Activated T-helper 2 cell treated with anti-CD3 and anti-CD28 coated beads, Interferon-gamma antibody, Interleukin-2, Interleukin-4, amounts not matched to agents 10 μg/mL and 5 μg/mL and 100 μg/mL, durations not matched to agents 14 hours and 24 hours and 36 hours (primary cell): ENCODE results near the gene CHMP4A. TPM values are rescaled to one million over a fixed set of nuclear protein-coding genes. Genes with fewer than 3 reads are reported as not detected.

Experiments
- DNase-seq: peaks from one replicate; pipeline ENCODE4 v3.0.0; 2021; ENCODE audit warnings: low spot score
- H3K27ac Mint-ChIP-seq: one replicate; pipeline ENCODE4 v1.8.0; 2021; ENCODE audit warnings: mixed read lengths
- H3K27me3 Mint-ChIP-seq: one replicate; pipeline ENCODE4 v1.8.0; 2021; ENCODE audit warnings: low read depth, mixed read lengths
- H3K36me3 Mint-ChIP-seq: one replicate; pipeline ENCODE4 v1.8.0; 2021; ENCODE audit warnings: low read depth, mixed read lengths
- H3K4me1 Mint-ChIP-seq: one replicate; pipeline ENCODE4 v1.8.0; 2021; ENCODE audit warnings: low read depth, mixed read lengths
- H3K4me3 Mint-ChIP-seq: one replicate; pipeline ENCODE4 v1.8.0; 2021; ENCODE audit warnings: low read depth, mild to moderate bottlenecking, moderate library complexity, mixed read lengths
- H3K9me3 Mint-ChIP-seq: one replicate; pipeline ENCODE4 v1.8.0; 2021; ENCODE audit warnings: mixed read lengths
- intact Hi-C: fragments of 100-400 bp; cut with micrococcal nuclease; formaldehyde crosslinking; loops from one replicate; pipeline ENCODE4 v1.15.1; 2023
- total RNA-seq: library from RNA; stranded (reverse); gene quantifications from 2 replicates; pipeline ENCODE4 v1.2.3, GENCODE V29; 2022

CHMP4A gene
- total RNA-seq, 1 donor from 2014 or later = 80.0 TPM

DNA sequence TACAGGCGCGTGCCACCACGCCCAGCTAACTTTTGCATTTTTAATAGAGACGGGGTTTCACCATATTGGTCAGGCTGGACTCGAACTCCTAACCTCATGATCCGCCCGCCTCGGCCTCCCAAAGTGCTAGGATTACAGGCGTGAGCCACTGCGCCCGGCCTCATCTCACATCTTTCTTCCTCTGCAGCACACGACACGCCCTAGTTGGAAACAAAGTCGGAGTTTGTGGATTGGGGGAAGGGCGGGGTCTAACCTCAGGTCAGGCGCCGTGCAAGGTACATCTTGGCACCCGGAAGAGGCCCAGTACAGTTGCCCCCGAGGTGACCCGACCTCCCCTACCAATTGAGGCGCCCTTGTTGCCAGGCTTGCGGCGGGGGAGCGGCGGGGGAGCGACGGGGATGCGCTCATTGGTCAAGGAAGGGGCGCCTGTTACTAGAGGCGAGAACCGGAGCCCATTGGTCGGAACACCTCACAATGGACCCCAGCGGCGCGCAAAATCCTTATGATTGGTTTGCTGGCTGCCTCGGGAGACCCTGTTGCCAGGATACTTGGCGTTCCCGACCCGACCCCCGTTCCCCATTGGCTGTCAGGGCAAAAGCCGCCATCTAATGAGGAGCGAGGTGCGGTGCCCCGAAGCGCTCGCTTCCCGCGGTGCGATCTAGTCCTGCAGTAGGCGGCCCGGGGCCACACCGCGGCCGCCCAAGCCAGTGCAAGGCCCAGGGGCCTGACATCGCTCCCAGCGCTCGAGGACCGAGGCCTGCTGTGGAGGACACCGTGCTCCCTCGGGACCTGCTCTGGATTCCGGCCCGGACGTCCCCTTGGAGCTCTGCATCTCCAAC is 41.6 kb downstream of the CHMP4A start, which contains the start of gene REC8:
Gene REC8 (plus strand): TSS at position 659 of the 839 bp plus-strand sequence. CDS start 473 bp downstream, outside the sequence.
- H3K4me1 Mint-ChIP-seq = peaks cover 27% of the 10 kb centered on the region
- H3K27me3 Mint-ChIP-seq = no peaks in the 10 kb centered on the region
- H3K4me3 Mint-ChIP-seq = peak within 1 kb of the TSS; percentile 69
- peaks cover 70% of the 10 kb centered on the region for H3K36me3 Mint-ChIP-seq
- peak within 1 kb of the TSS; percentile 58 for H3K27ac Mint-ChIP-seq
- no peaks in the 10 kb centered on the region for H3K9me3 Mint-ChIP-seq
- intact Hi-C loops = no loop called here
- peak; percentile 41 for DNase-seq

- peak overlapping the region; percentile 74 for H3K27ac Mint-ChIP-seq
- intact Hi-C loops = no loop called here
- H3K9me3 Mint-ChIP-seq = no peaks in the 10 kb centered on the region
- peaks cover 86% of the 10 kb centered on the region for H3K36me3 Mint-ChIP-seq
- no peak overlapping the region for H3K4me3 Mint-ChIP-seq
- DNase-seq = no peak
- peaks cover 40% of the 10 kb centered on the region for H3K4me1 Mint-ChIP-seq
- no peaks in the 10 kb centered on the region for H3K27me3 Mint-ChIP-seq
Observed at GRCh38 chr14:24167469-24168114, 45.7 kb downstream of the CHMP4A start.

DNA sequence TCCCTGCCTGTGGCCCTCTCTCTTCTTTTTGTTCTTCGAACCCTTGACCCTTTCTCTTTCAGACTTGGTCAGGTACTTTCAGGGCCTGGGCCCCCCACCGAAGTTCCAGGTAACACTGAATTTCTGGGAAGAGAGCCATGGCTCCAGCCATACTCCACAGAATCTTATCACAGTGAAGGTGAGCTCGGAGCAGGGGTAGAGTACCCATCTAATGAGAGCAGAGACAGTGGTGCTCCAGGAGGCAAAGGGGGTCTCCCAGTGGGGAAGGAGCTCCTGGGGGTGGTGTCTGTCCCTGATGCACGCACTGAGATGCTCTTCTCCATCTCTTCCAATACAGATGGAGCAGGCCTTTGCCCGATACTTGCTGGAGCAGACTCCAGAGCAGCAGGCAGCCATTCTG is 47.5 kb downstream of the CHMP4A start:
- Mint-ChIP-seq H3K9me3 (no peaks in the 10 kb centered on the region), H3K4me3 (no peak overlapping the region), H3K36me3 (peaks cover 89% of the 10 kb centered on the region), H3K4me1 (peaks cover 42% of the 10 kb centered on the region), H3K27ac (no peak overlapping the region), H3K27me3 (no peaks in the 10 kb centered on the region)
- intact Hi-C loops = no loop called here
- no peak for DNase-seq

DNA sequence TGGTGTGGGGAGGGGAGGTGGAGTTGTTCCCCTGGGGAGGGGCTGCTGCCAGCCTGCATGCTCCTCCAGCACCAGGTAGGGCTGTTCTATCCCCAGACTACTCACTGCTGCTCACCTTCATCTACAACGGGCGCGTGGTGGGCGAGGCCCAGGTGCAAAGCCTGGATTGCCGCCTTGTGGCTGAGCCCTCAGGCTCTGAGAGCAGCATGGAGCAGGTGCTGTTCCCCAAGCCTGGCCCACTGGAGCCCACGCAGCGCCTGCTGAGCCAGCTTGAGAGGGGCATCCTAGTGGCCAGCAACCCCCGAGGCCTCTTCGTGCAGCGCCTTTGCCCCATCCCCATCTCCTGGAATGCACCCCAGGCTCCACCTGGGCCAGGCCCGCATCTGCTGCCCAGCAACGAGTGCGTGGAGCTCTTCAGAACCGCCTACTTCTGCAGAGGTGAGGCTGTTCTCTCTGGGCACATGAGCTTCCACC is 48.7 kb downstream of the CHMP4A start:
- intact Hi-C loops = loop anchor here (5.0 kb wide), 1 partner anchor 107 kb away; no protein-coding TSS in a partner anchor
- H3K4me3 Mint-ChIP-seq = no peak overlapping the region
- H3K27me3 Mint-ChIP-seq = no peaks in the 10 kb centered on the region
- no peak for DNase-seq
- peaks cover 92% of the 10 kb centered on the region for H3K36me3 Mint-ChIP-seq
- H3K27ac Mint-ChIP-seq = peak overlapping the region; percentile 59
- no peaks in the 10 kb centered on the region for H3K9me3 Mint-ChIP-seq
- peaks cover 50% of the 10 kb centered on the region for H3K4me1 Mint-ChIP-seq

DNA sequence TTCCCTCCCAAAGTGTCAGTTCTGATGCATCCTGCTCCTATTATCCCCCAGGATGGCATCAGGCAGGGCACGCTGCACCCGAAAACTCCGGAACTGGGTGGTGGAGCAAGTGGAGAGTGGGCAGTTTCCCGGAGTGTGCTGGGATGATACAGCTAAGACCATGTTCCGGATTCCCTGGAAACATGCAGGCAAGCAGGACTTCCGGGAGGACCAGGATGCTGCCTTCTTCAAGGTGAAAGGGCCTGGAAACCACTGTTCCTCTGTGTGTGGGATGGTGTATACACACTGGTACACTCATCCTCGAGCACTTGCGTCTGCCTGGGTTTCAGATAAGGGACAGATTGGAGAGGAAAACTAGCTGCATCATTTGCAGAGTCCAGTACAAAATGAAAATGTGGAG is 51.2 kb downstream of the CHMP4A start:
- H3K27ac Mint-ChIP-seq = peak overlapping the region; percentile 97
- no peaks in the 10 kb centered on the region for H3K27me3 Mint-ChIP-seq
- no peak for DNase-seq
- H3K4me1 Mint-ChIP-seq = peaks cover 42% of the 10 kb centered on the region
- peak overlapping the region; percentile 95 for H3K4me3 Mint-ChIP-seq
- H3K9me3 Mint-ChIP-seq = no peaks in the 10 kb centered on the region
- intact Hi-C loops = loop anchor here (5.0 kb wide), 1 partner anchor 105 kb away; no protein-coding TSS in a partner anchor
- H3K36me3 Mint-ChIP-seq = peaks cover 91% of the 10 kb centered on the region

DNA sequence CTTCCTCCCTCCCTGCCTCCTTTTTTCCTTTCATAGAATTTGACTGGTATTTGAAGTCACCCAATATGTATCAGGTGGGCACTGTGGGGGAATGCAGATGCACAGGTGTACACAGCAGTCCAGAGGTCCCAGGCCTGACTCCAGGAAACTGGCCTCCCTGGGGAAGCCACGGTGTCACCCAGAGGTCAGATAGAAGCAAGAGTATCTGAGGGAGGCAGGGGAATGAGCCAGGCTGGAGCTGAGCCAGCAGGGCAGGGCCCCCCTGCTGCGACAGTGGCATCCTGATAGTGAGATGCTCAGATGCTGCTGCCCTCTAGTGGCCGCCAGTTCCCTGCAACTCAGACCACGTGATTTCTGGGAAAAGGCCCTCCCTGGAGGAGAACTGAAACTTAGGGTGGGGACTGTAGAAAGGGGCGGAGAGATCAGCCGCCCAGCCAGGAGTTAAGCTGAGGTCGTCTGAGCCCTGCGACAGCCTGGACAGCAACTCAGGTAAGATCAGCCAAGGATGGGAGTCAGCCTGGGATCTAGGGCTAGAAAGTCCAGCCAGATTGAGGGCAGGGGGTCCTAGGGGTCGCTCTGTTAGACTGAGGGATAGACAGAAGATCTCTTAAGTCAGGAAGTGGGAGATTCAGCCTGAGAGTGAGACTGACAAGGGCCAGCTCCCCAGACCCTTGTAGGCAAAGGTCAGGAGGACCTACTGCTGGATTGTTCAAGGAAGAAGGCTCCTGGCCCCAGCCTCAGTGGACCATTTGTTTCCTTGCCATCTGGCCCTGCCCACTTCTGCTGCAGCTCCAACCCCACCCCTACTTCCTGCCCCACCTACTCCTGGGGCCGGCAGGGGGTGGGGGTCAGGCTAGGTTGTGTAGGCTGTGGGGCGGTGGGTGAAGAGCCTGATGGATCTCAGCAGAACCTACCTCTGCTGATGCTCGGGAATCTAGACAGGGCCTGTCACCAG is 52.2 kb downstream of the CHMP4A start, which contains the start of gene IRF9:
Gene IRF9 (plus strand): TSS at position 416 of the 955 bp plus-strand sequence. CDS start 880 bp downstream, outside the sequence.
- peaks cover 38% of the 10 kb centered on the region for H3K4me1 Mint-ChIP-seq
- peak; percentile 97 for DNase-seq
- no peaks in the 10 kb centered on the region for H3K9me3 Mint-ChIP-seq
- intact Hi-C loops = loop anchor here (1.0 to 5.0 kb wide), 7 partner anchors 14 to 146 kb away; partner anchors contain the start of genes DCAF11, EMC9, IPO4 and NRL
- peak within 1 kb of the TSS; percentile 97 for H3K27ac Mint-ChIP-seq
- no peaks in the 10 kb centered on the region for H3K27me3 Mint-ChIP-seq
- H3K4me3 Mint-ChIP-seq = peak within 1 kb of the TSS; percentile 95
- peaks cover 87% of the 10 kb centered on the region for H3K36me3 Mint-ChIP-seq

GRCh38 chr14:24160499-24160849 is 52.8 kb downstream of the CHMP4A start:
- Mint-ChIP-seq H3K4me3 (peak overlapping the region; percentile 95), H3K27ac (peak overlapping the region; percentile 97), H3K36me3 (peaks cover 86% of the 10 kb centered on the region), H3K4me1 (peaks cover 38% of the 10 kb centered on the region), H3K9me3 (no peaks in the 10 kb centered on the region), H3K27me3 (no peaks in the 10 kb centered on the region)
- intact Hi-C loops = loop anchor here (2.0 to 5.0 kb wide), 2 partner anchors 103 to 146 kb away; no protein-coding TSS in a partner anchor
- DNase-seq = no peak

GRCh38 chr14:24159777-24160498 is 53.4 kb downstream of the CHMP4A start:
- Mint-ChIP-seq H3K36me3 (peaks cover 86% of the 10 kb centered on the region), H3K27me3 (no peaks in the 10 kb centered on the region), H3K4me1 (peaks cover 35% of the 10 kb centered on the region), H3K4me3 (no peak overlapping the region), H3K27ac (peak overlapping the region; percentile 97), H3K9me3 (no peaks in the 10 kb centered on the region)
- intact Hi-C loops = loop anchor here (2.0 to 5.0 kb wide), 2 partner anchors 103 to 145 kb away; no protein-coding TSS in a partner anchor
- DNase-seq = no peak

Other genes starting within 250 kb of the CHMP4A start
- 23.9 and 24.9 TPM in 2 replicates for gene DHRS4L2, start 224.6 kb downstream of the CHMP4A start, total RNA-seq
- gene CARMIL3, start 161.5 kb downstream of the CHMP4A start, total RNA-seq = 1.3 and 1.7 TPM in 2 replicates
- not detected in 2 replicates for gene CPNE6, start 141.9 kb downstream of the CHMP4A start, total RNA-seq
- gene PCK2, start 119.2 kb downstream of the CHMP4A start, total RNA-seq = 62.7 and 62.8 TPM in 2 replicates
- gene DCAF11, start 98.7 kb downstream of the CHMP4A start, total RNA-seq = 67.2 and 77.3 TPM in 2 replicates
- gene NRL, start 98.5 kb downstream of the CHMP4A start, total RNA-seq = 1.6 and 1.8 TPM in 2 replicates
- gene FITM1, start 82.8 kb downstream of the CHMP4A start, total RNA-seq = 1.0 and 1.2 TPM in 2 replicates
- 340 and 342 TPM in 2 replicates for gene PSME1, start 77.3 kb downstream of the CHMP4A start, total RNA-seq
- 26.4 and 30.4 TPM in 2 replicates for gene EMC9, start 71.9 kb downstream of the CHMP4A start, total RNA-seq
- gene PSME2, start 66.9 kb downstream of the CHMP4A start, total RNA-seq = 567 TPM in 2 replicates
- 80.4 and 92.0 TPM in 2 replicates for gene RNF31, start 66.0 kb downstream of the CHMP4A start, total RNA-seq
- gene IRF9, start 52.2 kb downstream of the CHMP4A start, total RNA-seq = 124 and 129 TPM in 2 replicates
- 20.0 and 28.2 TPM in 2 replicates for gene REC8, start 41.4 kb downstream of the CHMP4A start, total RNA-seq
- gene IPO4, start 24.7 kb downstream of the CHMP4A start, total RNA-seq = 77.0 and 80.4 TPM in 2 replicates
- gene TM9SF1, start 18.0 kb downstream of the CHMP4A start, total RNA-seq = 27.8 and 30.8 TPM in 2 replicates
- 0.21 TPM in 1 of 2 replicates, not detected in the other for gene TSSK4, start 7.8 kb downstream of the CHMP4A start, total RNA-seq
- gene MDP1, start 2.6 kb upstream of the CHMP4A start, total RNA-seq = 13.2 and 13.5 TPM in 2 replicates
- 194 and 202 TPM in 2 replicates for gene NEDD8, start 18.9 kb upstream of the CHMP4A start, total RNA-seq
- 36.3 and 43.8 TPM in 2 replicates for gene GMPR2, start 19.4 kb upstream of the CHMP4A start, total RNA-seq
- 81.1 and 87.3 TPM in 2 replicates for gene TINF2, start 29.1 kb upstream of the CHMP4A start, total RNA-seq
- gene TGM1, start 49.7 kb upstream of the CHMP4A start, total RNA-seq = 3.4 and 4.4 TPM in 2 replicates
- gene RABGGTA, start 58.1 kb upstream of the CHMP4A start, total RNA-seq = 33.9 and 38.4 TPM in 2 replicates
- gene DHRS1, start 86.3 kb upstream of the CHMP4A start, total RNA-seq = 9.7 and 10.4 TPM in 2 replicates
- 39.7 and 42.0 TPM in 2 replicates for gene NOP9, start 86.4 kb upstream of the CHMP4A start, total RNA-seq
- 19.6 and 24.7 TPM in 2 replicates for gene CIDEB, start 94.5 kb upstream of the CHMP4A start, total RNA-seq
- 7.9 and 9.5 TPM in 2 replicates for gene LTB4R2, start 96.7 kb upstream of the CHMP4A start, total RNA-seq
- 10.7 and 11.9 TPM in 2 replicates for gene LTB4R, start 98.0 kb upstream of the CHMP4A start, total RNA-seq
- 1.5 and 2.3 TPM in 2 replicates for gene ADCY4, start 121.6 kb upstream of the CHMP4A start, total RNA-seq
- gene RIPK3, start 126.5 kb upstream of the CHMP4A start, total RNA-seq = 13.2 and 15.4 TPM in 2 replicates
- 0.21 TPM in 1 of 2 replicates, not detected in the other for gene NFATC4, start 154.7 kb upstream of the CHMP4A start, total RNA-seq
- gene NYNRIN, start 185.5 kb upstream of the CHMP4A start, total RNA-seq = 0.02 and 0.34 TPM in 2 replicates
- gene CBLN3, start 216.2 kb upstream of the CHMP4A start, total RNA-seq = 5.4 and 5.5 TPM in 2 replicates
- 72.6 and 75.3 TPM in 2 replicates for gene KHNYN, start 216.5 kb upstream of the CHMP4A start, total RNA-seq
- 40.8 and 47.7 TPM in 2 replicates for gene SDR39U1, start 229.3 kb upstream of the CHMP4A start, total RNA-seq